K562 (cell line): ENCODE data around the gene ST3GAL3. TPM values are rescaled to one million over a fixed set of nuclear protein-coding genes. Genes with fewer than 3 reads are reported as not detected.

ENCODE experiments used
- BACH1 ChIP-seq: fragments of 200-800 bp; sonication (Bioruptor generic); IDR thresholded peaks from 2 replicates; pipeline ENCODE4 v1.6.1; 2016; ENCODE audit warnings: missing genetic modification characterization, missing compliant biosample characterization
- ERF ChIP-seq: fragments of 450-650 bp; formaldehyde crosslinking; IDR thresholded peaks from 2 replicates; pipeline ENCODE4 v1.4.0; 2020; ENCODE audit warnings: mild to moderate bottlenecking, mixed read lengths
- GATA2 ChIP-seq: sonication (generic); formaldehyde crosslinking; IDR thresholded peaks from 2 replicates; pipeline ENCODE4 v1.4.0; 2020; ENCODE audit warnings: mild to moderate bottlenecking, missing genetic modification reagents
- HMGN3 ChIP-seq: IDR thresholded peaks from 2 replicates; pipeline ENCODE4 v1.6.1; 2011; ENCODE audit warnings: borderline replicate concordance, low read depth, mild to moderate bottlenecking, mixed read lengths, low read length; ENCODE audit not compliant: insufficient read length; ENCODE audit errors: extremely low read depth
- HNRNPL ChIP-seq: fragments of 200-400 bp; formaldehyde crosslinking; IDR thresholded peaks from 2 replicates; pipeline ENCODE4 v1.6.1; 2017; ENCODE audit warnings: low read depth, mild to moderate bottlenecking, low read length
- NR1H2 ChIP-seq: sonication (generic); formaldehyde crosslinking; IDR thresholded peaks from 2 replicates; pipeline ENCODE4 v1.4.0; 2020; ENCODE audit warnings: mild to moderate bottlenecking, missing genetic modification reagents
- NR2C2 ChIP-seq, 2 experiments: fragments of 200-800 bp in 1 of 2; sonication (Bioruptor generic) in 1 of 2; sonication (generic) in 1 of 2; formaldehyde crosslinking in 1 of 2; IDR thresholded peaks; 2 replicates each; pipeline versions ENCODE4 v1.6.1 to v1.8.0; 2016 to 2022; ENCODE audit warnings: mild to moderate bottlenecking in 1 of 2, missing compliant biosample characterization in 1 of 2, missing genetic modification characterization in 1 of 2, missing genetic modification reagents in 1 of 2
- POLR2AphosphoS2 ChIP-seq: IDR thresholded peaks from 2 replicates; pipeline ENCODE4 v1.6.1; 2012; ENCODE audit warnings: low read length, improper control_type of control experiment
- POLR3A ChIP-seq: IDR thresholded peaks from 2 replicates; pipeline ENCODE4 v1.6.1; 2011; ENCODE audit warnings: borderline replicate concordance, mild to moderate bottlenecking, moderate library complexity; ENCODE audit not compliant: insufficient read length, insufficient read depth; ENCODE audit errors: extremely low read depth
- PRPF4 ChIP-seq: fragments of 200-400 bp; formaldehyde crosslinking; IDR thresholded peaks from one replicate; pipeline ENCODE4 v1.6.1; 2017; ENCODE audit warnings: low read length, low read depth, mild to moderate bottlenecking; ENCODE audit not compliant: insufficient read depth, poor library complexity, severe bottlenecking
- RBBP5 ChIP-seq: fragments of 200-600 bp; sonication (generic); IDR thresholded peaks from 2 replicates; pipeline ENCODE4 v1.6.1; 2012; ENCODE audit warnings: borderline replicate concordance, mild to moderate bottlenecking, low read length, control low read depth, inconsistent platforms; ENCODE audit not compliant: insufficient read depth, poor library complexity, severe bottlenecking
- SOX6 ChIP-seq: fragments of 450-650 bp; IDR thresholded peaks from 2 replicates; pipeline ENCODE4 v1.6.1; 2014; ENCODE audit warnings: mild to moderate bottlenecking
- SRSF7 ChIP-seq: fragments of 200-400 bp; formaldehyde crosslinking; optimal IDR thresholded peaks from 2 replicates; pipeline ENCODE3; 2017; ENCODE audit warnings: mild to moderate bottlenecking, low read depth, low read length
- ZC3H8 ChIP-seq: fragments of 450-650 bp; IDR thresholded peaks from 2 replicates; pipeline ENCODE4 v1.6.1; 2017
- ZKSCAN3 ChIP-seq: fragments of 250-450 bp; sonication (Bioruptor Pico); IDR thresholded peaks from 2 replicates; pipeline ENCODE4 v1.4.0; 2020
- ZNF778 ChIP-seq: fragments of 450-650 bp; formaldehyde crosslinking; IDR thresholded peaks from 2 replicates; pipeline ENCODE4 v1.4.0; 2020; ENCODE audit warnings: mild to moderate bottlenecking, moderate library complexity
- polyA plus RNA-seq, 8 experiments: library from polyadenylated mRNA; depleted of rRNA in 4 of 8; stranded (reverse) in 5 of 8; unstranded in 3 of 8; fragments of >200 nt; fragmentation: Nextera tagmentation in 2 of 8; fragmentation: Illumina TruSeq in 1 of 8; extraction: Ambion mirVana in 2 of 8; extraction: Trizol in 1 of 8; gene quantifications; 2 replicates each; pipeline versions ENCODE4 v1.2.1 to v1.2.3, GENCODE V29; 2011 to 2014; ENCODE audit warnings: inconsistent platforms in 1 of 8, missing spikeins in 1 of 8
- total RNA-seq, 7 experiments: library from RNA; depleted of rRNA in 6 of 7; stranded (reverse); fragments of >200 nt in 6 of 7; fragmentation: Illumina TruSeq in 2 of 7; extraction: Trizol in 2 of 7; gene quantifications; 2 replicates each; pipeline versions ENCODE4 v1.2.1 to v1.2.3, GENCODE V29; 2011 to 2021; ENCODE audit warnings: low replicate concordance in 1 of 7
- TF ChIP-seq, protein P1 (sequence below): IDR thresholded peaks from 2 replicates; pipeline ENCODE4 v1.6.1; 2012; ENCODE audit warnings: low read depth, low read length, improper control_type of control experiment, borderline replicate concordance
- TF ChIP-seq, protein P2 (sequence below): fragments of 450-650 bp; IDR thresholded peaks from 2 replicates; pipeline ENCODE4 v1.6.1; 2016; ENCODE audit warnings: low read depth, mild to moderate bottlenecking, moderate library complexity
- TF ChIP-seq, protein P3 (sequence below): sonication (generic); formaldehyde crosslinking; IDR thresholded peaks from 2 replicates; pipeline ENCODE4 v1.8.1; 2022; ENCODE audit warnings: missing genetic modification reagents
- TF ChIP-seq, protein P4 (sequence below), 2 experiments: IDR thresholded peaks; 2 replicates each; pipeline ENCODE4 v1.6.1; 2011; ENCODE audit warnings: borderline replicate concordance in 1 of 2, control low read depth in 1 of 2, low read depth in 1 of 2, low read length in 1 of 2, mild to moderate bottlenecking in 1 of 2, mixed read lengths in 1 of 2, moderate library complexity in 1 of 2; ENCODE audit not compliant: insufficient read depth in 1 of 2, insufficient read length in 1 of 2, poor library complexity in 1 of 2, severe bottlenecking in 1 of 2; ENCODE audit errors: extremely low read depth in 1 of 2
- TF ChIP-seq, protein P5 (sequence below): fragments of 250-450 bp; sonication (Bioruptor Pico); IDR thresholded peaks from 2 replicates; pipeline ENCODE4 v1.8.0; 2021; ENCODE audit warnings: moderate library complexity, mild to moderate bottlenecking, inconsistent platforms

ST3GAL3 gene
- total and polyA plus RNA-seq, 9 of the 15 experiments (the other 6 are each of a cell fraction or from before 2014, with no cell fraction given) = 1.2 to 18.9 (median 11.0) TPM

DNA sequence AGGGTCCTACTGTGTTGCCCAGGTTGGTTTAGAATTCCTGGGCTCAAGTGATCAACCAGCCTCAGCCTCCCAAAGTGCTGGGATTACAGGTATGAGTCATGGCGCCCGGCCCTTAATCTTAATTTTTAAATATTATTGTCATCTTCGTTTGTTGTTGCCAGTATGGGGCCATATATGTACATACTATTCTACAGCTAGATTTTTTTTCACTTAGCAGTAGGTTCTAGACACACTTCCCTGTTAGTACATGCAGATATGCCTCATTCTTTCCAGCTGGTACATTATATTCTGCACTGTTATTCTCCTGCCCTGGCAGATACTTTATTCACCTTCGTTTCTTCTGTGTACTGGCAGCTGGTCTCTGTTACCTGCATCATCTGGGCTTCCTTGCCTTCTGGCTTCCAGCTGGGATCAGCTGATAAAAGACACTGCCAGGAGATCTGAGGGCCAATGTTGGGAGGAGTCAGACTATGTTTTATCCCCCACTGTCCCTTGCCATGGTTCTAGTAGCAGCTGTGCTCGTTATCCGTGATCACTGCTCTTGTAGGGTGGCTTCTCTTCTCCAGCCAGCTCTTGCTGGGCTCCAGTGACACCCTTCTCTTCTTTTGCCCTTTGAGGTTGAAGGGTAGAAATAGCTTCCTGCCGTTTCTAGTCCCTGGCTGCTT lies 24.7 kb downstream of the ST3GAL3 start (continued):
- TF ChIP-seq, protein P1, sequence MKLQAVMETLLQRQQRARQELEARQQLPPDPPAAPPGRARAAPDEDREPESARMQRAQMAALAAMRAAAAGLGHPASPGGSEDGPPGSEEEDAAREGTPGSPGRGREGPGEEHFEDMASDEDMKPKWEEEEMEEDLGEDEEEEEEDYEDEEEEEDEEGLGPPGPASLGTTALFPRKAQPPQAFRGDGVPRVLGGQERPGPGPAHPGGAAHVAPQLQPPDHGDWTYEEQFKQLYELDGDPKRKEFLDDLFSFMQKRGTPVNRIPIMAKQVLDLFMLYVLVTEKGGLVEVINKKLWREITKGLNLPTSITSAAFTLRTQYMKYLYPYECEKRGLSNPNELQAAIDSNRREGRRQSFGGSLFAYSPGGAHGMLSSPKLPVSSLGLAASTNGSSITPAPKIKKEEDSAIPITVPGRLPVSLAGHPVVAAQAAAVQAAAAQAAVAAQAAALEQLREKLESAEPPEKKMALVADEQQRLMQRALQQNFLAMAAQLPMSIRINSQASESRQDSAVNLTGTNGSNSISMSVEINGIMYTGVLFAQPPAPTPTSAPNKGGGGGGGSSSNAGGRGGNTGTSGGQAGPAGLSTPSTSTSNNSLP = 0 out of 2 replicates have a peak, but pooled peaks have one; percentile 56
- TF ChIP-seq NR1H2 (no peak), PRPF4 (no peak), ZKSCAN3 (CRISPR knock-in tag) (no peak), POLR2AphosphoS2 (no peak), BACH1 (tag) (no peak), SRSF7 (no peak), POLR3A (no peak), ERF (no peak), RBBP5 (no peak), HNRNPL (no peak), HMGN3 (no peak), GATA2 (CRISPR knock-in tag) (peak; percentile 14; the same call in 1 of the 2 replicates), ZNF778 (CRISPR knock-in tag) (no peak), SOX6 (peak; percentile 12; the same call in 1 of the 2 replicates), ZC3H8 (no peak), NR2C2 (CRISPR knock-in tag; IDR thresholded peaks at IDR 0.05) (no peak), NR2C2 (tag; IDR thresholded peaks at IDR 0.05) (no peak)
- TF ChIP-seq, protein P2, sequence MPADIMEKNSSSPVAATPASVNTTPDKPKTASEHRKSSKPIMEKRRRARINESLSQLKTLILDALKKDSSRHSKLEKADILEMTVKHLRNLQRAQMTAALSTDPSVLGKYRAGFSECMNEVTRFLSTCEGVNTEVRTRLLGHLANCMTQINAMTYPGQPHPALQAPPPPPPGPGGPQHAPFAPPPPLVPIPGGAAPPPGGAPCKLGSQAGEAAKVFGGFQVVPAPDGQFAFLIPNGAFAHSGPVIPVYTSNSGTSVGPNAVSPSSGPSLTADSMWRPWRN = no peak
- TF ChIP-seq, protein P3, sequence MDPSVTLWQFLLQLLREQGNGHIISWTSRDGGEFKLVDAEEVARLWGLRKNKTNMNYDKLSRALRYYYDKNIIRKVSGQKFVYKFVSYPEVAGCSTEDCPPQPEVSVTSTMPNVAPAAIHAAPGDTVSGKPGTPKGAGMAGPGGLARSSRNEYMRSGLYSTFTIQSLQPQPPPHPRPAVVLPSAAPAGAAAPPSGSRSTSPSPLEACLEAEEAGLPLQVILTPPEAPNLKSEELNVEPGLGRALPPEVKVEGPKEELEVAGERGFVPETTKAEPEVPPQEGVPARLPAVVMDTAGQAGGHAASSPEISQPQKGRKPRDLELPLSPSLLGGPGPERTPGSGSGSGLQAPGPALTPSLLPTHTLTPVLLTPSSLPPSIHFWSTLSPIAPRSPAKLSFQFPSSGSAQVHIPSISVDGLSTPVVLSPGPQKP (CRISPR knock-in tag) = no peak
- TF ChIP-seq, protein P4, sequence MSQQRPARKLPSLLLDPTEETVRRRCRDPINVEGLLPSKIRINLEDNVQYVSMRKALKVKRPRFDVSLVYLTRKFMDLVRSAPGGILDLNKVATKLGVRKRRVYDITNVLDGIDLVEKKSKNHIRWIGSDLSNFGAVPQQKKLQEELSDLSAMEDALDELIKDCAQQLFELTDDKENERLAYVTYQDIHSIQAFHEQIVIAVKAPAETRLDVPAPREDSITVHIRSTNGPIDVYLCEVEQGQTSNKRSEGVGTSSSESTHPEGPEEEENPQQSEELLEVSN (IDR thresholded peaks at IDR 0.05; ENCODE audit: borderline replicate concordance in 1 of 2, extremely low read depth in 1 of 2, insufficient read depth in 1 of 2, insufficient read length in 1 of 2, low read depth in 1 of 2, low read length in 1 of 2, poor library complexity in 1 of 2, severe bottlenecking in 1 of 2) = no peak
- TF ChIP-seq, protein P5, sequence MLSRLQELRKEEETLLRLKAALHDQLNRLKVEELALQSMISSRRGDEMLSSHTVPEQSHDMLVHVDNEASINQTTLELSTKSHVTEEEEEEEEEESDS = no peak
